GM13976 (cell line): ENCODE data around the gene YWHAQ.

ENCODE experiments used
- DNase-seq: peaks from one replicate; pipeline ENCODE4 v3.0.0; 2012; ENCODE audit warnings: low spot score
- in situ Hi-C: fragments of 300-500 bp; cut with MboI; formaldehyde crosslinking; loops from one replicate; pipeline ENCODE4 v1.12.0; 2022; ENCODE audit warnings: low sequenced_read_pairs, mixed read lengths, inconsistent platforms; ENCODE audit not compliant: unreplicated experiment
- TF ChIP-seq, protein P1 (sequence below): IDR thresholded peaks from 2 replicates; pipeline ENCODE4 v1.5.1; 2012; ENCODE audit warnings: borderline replicate concordance, mild to moderate bottlenecking; ENCODE audit not compliant: insufficient read depth; ENCODE audit errors: extremely low read depth, missing control alignments, control extremely low read depth

YWHAQ gene

DNA sequence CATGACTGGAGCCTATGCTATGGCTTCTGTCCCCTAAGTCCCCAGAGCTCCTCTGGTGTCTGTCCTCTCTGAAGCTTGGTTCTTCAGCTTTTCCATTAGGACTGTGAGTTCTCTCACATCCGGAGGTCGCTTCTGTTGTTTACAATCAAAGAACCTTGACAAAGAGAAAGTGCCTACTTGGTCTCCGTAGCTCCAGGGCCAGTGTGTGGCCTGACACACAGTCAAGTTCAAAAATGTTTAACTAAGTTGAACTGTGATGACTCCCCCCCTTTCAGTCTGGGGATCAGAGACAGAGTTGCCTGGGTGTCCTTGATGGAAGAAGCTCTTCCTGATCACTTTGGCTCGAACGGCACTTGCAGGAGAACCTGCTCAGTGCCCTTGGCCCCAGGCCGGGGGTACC, 26.3 kb upstream of the YWHAQ start:
- in situ Hi-C loops = no loop called here
- TF ChIP-seq, protein P1, sequence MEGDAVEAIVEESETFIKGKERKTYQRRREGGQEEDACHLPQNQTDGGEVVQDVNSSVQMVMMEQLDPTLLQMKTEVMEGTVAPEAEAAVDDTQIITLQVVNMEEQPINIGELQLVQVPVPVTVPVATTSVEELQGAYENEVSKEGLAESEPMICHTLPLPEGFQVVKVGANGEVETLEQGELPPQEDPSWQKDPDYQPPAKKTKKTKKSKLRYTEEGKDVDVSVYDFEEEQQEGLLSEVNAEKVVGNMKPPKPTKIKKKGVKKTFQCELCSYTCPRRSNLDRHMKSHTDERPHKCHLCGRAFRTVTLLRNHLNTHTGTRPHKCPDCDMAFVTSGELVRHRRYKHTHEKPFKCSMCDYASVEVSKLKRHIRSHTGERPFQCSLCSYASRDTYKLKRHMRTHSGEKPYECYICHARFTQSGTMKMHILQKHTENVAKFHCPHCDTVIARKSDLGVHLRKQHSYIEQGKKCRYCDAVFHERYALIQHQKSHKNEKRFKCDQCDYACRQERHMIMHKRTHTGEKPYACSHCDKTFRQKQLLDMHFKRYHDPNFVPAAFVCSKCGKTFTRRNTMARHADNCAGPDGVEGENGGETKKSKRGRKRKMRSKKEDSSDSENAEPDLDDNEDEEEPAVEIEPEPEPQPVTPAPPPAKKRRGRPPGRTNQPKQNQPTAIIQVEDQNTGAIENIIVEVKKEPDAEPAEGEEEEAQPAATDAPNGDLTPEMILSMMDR = no peak
- no peak for DNase-seq

DNA sequence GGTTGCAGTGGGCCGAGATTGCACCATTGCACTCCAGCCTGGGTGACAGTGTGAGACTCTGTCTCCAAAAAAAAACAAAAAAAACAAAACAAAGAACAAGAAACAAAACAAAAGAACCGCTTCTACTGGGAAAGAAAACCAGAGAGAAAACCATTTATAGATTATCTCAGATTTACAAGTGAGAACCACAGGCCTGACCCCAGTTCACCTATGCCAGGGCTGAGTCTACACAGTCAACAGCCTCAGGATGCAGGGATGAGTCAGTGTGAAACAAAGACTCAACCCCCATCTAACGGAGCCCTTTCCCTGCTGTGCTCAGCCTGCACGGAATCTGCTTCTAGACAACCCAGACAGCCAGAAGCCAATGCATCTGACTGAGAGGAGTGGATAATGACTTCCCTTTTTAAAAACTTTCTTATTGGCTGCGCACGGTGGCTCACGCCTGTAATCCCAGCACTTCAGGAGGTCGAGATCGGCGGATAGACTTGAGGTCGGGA, 25.5 kb upstream of the YWHAQ start:
- peak; percentile 84 for DNase-seq
- in situ Hi-C loops = no loop called here
- TF ChIP-seq, protein P1 = no peak

- peak; percentile 55 for DNase-seq
- in situ Hi-C loops = no loop called here
Measured at GRCh38 chr2:9655441-9656269, 24.9 kb upstream of the YWHAQ start.

GRCh38 chr2:9654452-9655100, 23.8 kb upstream of the YWHAQ start:
- DNase-seq = no peak
- TF ChIP-seq, protein P1 = no peak
- in situ Hi-C loops = no loop called here

More at GRCh38 chr2:9655441-9656269, 24.9 kb upstream of the YWHAQ start:
- TF ChIP-seq, protein P1 = no peak

DNA sequence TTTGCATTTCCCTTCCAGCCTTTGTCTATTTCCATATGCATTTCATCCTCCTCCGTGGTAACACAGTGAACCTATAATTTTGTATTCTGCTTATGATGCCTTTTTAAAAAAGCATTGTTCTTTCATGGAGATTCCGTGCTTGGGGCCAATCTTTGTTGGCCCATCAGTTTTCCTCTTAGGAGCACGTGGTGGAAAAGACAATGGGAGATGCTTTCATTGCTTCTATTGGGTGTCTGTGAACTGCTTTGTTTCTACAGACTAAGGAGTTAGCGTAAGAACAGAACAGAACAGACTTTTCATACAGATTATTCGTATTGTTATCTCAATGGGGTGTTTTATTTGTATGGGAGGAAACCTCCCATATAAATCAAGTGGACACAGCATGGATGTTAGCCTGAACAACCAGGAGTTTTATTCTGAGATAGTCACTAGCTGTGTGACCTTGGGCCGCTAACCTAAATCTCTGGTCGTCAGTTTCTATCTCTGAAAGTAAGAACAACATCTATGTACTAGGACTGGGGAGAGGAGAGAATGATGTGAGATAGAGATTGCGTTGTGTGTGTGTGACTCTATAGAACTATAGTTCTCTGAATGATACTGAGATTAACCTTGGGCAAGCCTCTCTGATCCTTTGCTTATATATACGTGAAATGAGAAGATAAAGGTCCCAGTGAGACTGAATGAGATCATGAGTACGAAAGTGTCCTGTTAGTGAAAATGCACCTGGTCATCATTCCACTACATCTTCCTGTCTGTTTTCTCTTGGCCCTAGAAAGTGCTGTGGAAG, 22.9 kb upstream of the YWHAQ start:
- no peak for DNase-seq
- TF ChIP-seq, protein P1 = no peak
- in situ Hi-C loops = no loop called here

DNA sequence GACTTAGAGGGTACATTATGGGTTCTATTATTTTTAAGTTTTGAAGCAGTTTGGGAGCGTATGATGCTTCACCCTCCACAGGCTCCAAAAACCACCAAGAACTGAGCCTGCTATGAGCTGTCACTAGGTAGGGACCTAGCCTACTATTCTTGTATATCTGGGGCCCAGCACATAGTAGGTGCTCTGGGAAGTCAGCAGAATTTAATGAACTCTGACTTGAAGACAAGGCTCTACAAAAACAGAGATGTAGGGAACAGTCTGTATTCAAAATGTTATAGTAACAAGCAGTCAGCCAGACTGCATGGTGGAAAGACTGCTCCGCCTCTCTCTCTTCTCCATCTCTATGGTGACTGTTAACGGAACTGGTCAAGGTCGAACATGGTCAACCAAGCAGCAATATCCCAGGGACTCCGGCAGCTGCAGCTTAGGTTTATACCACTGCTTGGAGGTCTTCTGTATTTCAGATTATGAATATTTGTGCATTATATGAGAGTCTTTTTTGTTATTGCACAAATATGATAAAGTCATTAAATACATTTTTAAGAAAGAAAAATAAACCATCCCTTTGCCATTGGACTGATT, 22.2 kb upstream of the YWHAQ start:
- TF ChIP-seq, protein P1 = no peak
- in situ Hi-C loops = no loop called here
- DNase-seq = no peak
